Muscle of back (tissue), 11 donors: ENCODE results near the gene ZFYVE28. TPM values are rescaled to one million over a fixed set of nuclear protein-coding genes. Genes with fewer than 3 reads are reported as not detected.
A peak's percentile ranks its signal among the peaks of the same experiment; 100 is the strongest.
"Not testable (repeated sequence)": the region's sequence is repeated elsewhere in the genome, so short reads cannot be mapped to it uniquely, and the experiment has no call there.

Source experiments
- DNase-seq, 3 donors: peaks; one replicate each; pipeline versions ENCODE4 v3.0.0 to v3.0.0-alpha.2; 2013
- polyA plus RNA-seq, 10 donors: library from polyadenylated mRNA; unstranded; fragments of 120-200 nt; gene quantifications; one replicate each; pipeline ENCODE4 v1.2.1, GENCODE V29; 2013; ENCODE audit not compliant: insufficient read length in 10 of 10

ZFYVE28 gene
- polyA plus RNA-seq, 10 donors, result 0.67 to 3.4 (median 1.7) TPM

DNA sequence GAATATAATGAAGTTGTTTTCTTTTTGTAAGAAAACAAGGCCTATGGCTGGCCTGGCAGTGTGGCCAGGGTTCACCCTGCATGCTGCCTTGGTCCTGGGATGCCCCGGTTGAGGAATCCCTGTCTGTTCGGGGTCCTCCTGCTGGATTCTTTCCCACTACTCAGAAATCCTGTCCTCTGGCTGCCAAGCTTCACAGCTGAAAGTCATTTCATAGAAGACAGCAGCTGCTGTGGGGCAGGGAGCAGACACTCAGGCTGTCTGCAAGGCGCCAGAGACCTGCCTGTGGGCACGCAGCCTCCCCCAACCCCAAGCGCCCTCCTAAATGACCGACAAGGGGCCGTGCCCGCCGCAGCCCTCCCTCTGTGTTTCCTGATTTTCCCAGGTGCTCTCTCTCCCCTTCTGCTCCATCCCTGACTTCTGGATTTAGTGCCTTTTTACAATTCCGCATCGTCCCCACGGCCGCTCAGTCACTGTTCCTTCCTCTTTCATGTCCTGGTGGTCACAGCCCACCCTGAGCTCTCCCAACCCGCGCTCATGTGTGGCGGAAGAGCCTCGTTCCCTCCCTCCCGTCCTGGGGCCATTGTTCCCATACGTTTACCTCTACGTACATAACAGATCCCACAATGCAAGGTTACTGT, 27.5 kb downstream of the ZFYVE28 start:
- peak in 2 of 3 donors; percentile 58 to 75 for DNase-seq

DNA sequence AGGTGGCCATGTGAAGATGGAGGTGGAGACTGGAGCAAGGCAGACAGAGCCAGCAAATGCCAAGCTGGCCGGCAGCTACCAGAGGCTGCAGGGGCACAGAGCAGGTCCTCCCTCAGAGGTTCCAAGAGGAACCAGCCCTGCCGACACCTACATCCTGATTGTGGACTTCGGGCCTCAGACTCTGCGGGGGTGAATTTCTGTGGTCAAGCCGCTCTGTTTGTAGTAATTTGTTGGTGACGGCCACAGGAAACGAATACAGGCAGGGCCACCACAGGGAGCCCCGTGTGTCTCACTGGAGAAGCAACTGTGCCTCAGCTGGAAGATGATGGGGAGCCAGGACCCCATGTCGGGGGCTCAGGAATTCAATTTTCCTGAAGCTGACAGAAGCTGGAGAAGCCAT, 28.3 kb downstream of the ZFYVE28 start:
- DNase-seq, result no peak

DNA sequence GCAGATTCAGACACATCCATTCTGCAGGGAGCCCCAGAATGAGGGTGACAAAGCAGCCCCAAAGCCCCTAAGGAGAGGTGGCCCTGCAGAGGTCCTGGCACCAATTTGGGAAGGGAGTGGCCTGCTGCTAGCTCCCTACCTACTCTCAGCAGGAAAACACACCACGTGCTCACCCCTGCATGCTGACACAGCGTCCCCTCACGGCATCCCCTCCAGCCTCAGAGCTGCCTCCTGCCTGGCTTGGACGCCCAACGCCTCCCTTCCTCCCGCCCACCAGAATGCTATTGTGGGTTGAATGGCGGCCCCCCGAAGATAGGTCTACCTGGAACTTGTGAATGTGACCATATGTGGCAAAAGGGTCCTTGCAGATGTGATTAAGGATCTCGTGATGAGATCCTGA, 28.8 kb downstream of the ZFYVE28 start:
- DNase-seq, result no peak

DNA sequence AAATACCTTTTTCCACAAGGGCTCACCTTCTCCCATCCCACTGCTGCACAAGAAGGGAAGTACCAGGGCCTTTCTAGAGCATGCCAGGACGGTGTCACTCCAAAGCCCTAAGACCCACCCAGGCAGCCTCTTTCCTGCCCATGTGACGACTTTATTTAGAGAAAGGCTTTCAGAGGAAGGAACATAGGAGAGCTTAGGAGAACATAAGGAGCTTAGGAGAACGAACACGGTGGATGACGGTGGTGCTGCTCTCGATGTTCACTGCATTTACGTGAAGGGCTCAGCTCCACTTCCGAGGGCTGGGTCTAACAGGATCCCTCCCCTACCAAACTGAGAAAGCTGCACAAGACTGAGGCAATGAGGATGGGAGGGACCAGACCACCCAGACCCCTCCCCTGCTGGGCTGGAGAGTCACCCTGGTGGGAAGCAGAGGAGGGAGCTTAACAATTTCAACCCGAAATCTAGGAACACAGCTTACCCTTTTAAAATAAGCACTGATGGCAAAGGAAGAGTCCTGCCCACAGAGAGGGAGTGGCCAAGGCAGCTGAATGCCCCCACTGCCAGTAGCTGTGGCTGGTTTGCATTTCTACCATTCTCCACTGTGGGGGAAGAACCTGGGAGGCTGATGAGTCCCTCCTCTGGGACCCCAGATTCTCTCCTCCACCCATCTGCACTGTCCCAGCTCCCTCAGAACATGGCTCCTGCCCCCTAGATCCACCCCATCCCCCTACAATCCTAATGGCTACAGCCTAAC, 29.8 kb downstream of the ZFYVE28 start:
- peak in 1 of 3 donors; percentile 32 for DNase-seq

DNA sequence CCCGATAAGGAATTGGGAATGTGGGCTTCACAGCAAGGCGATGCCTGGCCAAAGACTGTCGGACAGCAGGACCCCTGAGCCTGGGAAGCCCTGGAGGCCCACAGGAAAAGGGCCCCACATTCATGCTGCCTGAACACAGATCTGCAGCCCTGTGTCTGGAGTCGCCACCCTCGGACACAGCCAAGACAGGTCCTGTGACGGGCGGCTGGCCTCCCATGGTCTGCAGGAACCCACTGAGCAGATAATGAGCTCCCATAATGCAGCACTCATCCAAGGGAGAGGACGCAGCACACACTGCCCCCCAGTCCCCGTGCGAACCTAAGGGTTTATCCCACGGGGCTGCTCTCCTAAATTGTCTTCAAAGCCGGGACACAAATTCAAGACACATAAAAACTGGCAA, 30.6 kb downstream of the ZFYVE28 start:
- DNase-seq, result no peak

DNA sequence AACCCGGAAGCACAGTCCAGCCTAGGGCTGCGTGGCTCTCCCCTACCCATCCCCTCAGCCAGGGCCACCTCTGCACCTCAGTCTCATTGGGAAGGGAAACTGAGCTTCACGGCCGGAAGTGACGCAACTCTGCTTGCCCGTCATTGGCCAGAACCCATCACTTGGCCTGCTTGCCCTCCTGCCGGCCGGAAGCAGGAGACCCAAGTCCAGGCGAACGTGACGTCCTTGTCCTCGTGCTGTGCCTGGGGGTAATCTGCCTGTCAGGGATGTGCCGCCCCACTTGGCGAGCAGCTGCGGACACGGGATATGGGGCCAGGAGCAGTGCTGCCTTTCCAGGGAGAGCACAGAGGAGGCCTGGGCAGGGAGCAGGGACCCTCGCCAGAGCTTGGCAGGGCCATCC, 31.2 kb downstream of the ZFYVE28 start:
- no peak for DNase-seq

DNA sequence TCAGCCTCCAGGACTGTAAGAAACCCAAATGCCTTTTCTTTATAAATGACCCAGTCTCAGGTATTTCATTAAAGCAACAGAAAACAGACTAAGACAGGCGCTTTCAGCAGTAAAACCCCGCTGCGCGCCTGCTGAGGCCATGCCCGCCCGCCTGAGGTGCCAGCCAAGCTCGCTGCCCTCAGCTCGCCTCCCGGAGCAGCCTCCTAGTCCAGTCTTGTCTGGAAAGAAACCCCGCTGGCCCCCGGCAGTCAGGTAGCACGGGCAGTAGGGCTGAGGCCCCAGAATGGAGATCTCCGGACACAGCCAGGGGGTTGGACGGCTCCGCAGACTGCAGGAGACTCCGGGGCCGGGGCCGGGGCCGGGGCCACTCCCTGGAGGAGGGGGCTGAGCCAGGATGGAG, 31.7 kb downstream of the ZFYVE28 start:
- no peak for DNase-seq

DNA sequence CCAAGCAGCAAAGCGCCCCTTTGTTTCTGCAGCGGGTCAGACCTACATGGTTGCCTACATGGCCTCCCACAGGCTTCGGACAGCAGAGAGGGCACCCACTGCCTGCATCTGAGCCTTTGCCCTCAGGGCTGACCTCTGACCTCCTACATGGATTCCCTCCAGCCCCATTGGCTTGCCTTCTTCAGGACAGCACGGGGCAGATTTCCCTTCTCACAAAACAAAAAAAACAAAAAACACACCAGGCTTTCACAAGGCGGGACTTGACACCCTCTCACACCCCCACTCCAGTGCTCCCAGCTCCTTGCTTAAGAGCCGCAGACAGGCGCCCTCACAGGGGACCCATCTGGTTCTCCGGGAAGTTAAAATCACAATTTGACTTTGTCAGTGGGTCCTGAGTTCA, 32.9 kb downstream of the ZFYVE28 start:
- DNase-seq, result no peak

DNA sequence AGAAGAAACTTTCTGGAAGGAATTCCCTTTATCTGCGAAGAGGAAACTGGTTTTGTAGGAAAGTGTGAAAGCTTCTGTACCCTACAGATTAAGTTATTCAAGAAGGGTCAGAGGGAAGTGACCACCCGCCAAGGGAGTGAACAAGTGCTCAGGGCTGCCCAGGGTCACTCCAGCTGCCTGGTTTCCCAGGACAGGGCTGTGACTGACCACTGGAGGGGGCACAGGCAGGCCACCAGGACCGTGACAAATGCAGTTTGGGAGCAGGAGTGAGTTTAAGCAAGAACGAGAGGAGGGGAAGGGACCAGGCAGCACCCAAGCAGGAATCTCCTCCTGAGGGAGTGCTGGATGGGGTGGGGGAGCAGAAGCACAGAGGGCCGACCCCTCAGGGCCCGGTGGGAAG, 34.2 kb downstream of the ZFYVE28 start:
- DNase-seq, result no peak

DNA sequence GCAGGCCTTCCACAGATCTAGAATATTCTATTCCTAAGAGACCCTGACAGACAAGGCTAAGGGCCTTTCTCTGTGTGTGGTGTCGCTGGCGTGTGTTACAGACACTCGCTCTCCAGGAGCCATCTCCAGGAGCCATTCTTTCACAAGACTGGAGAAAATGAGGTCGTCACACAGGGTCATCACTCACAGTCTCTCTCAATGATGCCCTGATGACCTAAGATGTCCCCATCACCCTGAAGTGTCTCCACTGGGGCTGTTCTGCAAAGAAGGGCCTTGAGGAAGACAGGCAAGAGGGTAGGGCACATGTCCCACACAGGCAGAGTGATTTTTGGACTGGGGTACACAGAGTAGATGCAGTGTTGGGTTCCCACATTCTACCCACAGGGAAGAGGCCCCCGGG, 34.7 kb downstream of the ZFYVE28 start:
- DNase-seq, result no peak

DNA sequence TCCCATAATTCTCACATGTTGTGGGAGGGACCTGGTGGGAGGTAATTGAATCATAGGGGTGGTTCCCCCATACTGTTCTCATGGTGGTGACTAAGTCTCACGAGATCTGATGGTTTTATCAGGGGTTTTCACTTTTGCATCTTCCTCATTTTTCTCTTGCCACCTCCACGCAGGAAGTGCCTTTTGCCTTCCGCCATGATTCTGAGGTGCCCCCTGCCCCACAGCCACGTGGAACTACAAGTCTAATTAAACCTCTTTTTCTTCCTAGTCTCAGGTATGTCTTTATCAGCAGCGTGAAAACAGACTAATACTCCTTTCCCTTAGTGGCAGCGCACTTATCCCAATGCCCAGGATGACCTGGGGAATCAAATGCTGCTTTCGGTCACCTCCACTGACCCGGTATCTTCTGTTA, 35.2 kb downstream of the ZFYVE28 start:
- DNase-seq, result not testable (repeated sequence)

DNA sequence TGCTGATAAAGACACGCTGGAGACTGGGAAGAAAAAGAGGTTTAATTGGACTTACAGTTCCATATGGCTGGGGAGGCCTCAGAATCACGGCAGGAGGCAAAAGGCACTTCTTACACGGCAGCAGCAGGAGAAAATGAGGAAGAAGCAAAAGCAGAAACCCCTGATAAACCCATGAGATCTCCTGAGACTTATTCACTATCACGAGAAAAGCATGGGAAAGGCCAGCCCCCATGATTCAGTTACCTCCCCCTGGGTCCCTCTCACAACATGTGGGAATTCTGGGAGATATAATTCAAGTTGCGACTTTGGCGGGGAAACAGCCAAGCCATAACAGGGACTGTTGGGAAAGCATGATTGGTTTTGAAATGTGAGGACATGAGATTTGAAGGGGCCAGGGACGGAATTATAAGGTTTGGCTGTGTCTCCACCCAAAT, 35.7 kb downstream of the ZFYVE28 start:
- not testable (repeated sequence) for DNase-seq

DNA sequence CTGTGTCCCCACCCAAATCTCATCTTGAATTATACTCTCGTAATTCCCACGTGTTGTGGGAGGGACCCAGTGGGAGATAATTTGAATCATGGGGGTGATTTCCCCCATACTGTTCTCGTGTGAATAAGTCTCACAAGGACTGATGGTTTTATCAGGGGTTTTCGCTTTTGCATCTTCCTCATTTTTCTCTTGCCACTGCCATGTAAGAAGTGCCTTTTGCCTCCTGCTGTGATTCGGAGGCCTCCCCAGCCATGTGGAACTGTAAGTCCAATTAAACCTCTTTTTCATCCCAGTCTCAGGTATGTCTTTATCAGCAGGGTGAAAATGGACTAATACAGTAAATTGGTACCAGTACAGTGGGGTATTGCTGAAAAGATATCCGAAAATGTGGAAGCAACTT, 37.9 kb downstream of the ZFYVE28 start:
- DNase-seq, result not testable (repeated sequence)

DNA sequence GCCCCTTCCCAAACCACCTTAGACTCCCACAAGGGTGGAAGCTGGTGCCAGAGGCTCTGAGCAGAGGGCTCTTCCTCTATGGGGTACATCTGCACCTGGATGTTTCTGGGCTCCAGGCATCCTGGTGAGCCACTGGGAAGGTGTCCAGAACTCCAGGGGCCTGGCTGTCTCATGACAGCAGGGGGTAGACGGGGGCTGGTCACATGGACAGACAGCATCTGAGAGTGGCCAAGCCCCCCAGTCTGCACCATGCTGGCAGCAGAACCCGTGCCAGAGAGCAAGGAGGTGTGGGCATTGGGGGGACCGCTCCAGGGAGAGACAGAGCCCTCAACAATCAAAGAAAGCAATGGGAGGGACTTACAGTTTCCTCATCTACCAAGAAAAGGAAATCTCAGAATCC, 39.5 kb downstream of the ZFYVE28 start:
- DNase-seq, result no peak

DNA sequence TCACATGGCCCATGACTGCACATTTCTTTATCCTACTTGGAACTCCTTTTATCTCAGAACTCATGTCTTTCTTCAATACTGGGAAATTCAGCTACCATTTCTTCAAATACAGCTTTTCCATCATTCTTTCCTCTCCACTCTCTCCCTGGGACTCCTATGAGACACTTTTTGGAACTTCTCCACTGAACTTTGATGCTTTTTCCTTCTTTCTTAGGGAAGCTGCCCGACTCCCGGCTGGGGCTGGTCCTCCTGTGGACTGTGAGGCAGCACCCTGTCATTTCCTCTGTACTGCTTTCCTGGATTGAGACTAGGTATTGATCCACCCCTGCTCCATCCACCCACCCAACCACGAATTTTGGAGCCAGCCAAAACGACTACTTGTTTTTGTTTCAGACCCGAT, 40.0 kb downstream of the ZFYVE28 start:
- no peak for DNase-seq

DNA sequence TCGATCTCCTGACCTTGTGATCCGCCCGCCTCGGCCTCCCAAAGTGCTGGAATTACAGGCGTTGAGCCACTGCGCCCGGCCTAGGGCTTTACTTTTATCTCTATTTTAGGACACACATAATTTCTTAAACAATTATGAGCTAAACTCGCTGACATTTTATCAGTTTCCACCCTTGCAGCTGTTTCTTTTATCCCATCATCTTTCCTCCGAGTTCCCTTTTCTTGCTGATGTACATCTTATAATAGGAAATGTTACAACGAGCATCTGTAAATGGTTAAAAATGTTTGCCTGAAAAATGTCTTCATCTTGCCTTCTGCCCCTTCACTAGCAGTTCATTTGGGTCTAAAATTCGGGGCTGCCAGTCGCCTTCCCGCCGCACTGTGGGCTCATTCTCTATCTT, 41.2 kb downstream of the ZFYVE28 start:
- DNase-seq, result no peak

DNA sequence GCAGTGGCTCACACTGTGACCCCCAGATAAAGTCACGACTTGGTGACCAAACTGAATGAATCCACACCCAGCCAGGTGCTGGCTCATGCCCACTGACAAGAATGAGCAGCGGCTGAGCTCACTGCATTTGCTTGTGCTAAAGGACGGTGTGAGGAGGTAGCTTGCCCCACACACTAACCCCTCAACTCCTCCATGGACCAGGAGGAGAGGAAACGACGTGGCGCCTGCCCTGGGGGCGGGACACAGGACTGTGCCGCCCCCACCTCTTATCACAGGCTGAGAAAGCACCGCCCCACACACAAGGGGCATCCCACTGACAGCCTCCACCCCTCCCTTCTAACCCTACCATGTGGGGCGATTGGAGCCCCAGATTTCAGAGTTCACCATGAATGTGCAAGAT, 43.0 kb downstream of the ZFYVE28 start:
- no peak for DNase-seq

DNA sequence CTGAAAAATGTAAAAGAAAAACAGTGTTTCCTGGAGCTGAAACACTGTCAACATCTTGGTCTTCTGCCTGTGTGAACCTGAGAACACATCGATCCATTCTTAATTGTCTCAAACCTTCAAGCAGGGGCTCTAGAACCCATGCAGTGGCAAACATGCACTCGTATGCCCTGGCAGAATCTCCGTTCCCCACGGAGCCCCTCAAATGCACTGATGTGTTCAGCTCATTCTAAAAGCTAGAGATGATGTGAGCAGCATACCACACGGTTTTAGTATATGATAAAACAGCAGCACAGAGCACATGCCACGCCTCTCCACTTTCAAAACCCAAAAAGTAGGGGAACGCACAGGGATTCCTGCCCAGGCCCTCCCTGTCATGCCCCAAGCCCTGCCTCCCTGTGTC, 44.9 kb downstream of the ZFYVE28 start:
- DNase-seq, result no peak

DNA sequence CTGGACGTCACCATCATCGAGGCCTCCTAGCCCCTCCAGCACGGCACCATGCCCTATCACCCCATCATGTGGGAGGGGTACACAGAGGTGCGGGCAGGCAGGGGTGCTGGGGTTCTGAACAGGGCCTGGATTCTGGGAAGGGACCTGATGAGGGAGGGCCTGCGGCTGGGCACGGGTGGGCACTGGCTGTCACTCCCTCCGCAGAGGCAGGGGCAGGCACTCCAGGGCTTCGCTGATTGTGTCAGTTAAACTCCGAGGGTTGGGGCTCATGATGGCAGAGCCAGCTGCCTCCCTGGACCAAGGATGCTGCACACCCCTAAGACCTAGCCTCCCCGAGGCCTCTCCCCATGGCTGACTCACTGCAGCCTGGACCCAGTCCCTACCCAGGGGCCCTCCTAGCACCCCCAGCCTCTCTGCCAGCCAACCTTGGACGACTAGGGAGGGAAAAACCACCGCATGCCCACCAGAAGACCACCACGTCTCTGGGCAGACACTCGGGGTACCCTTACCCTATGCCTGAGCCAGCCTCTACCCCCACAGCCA, 45.9 kb downstream of the ZFYVE28 start:
- no peak for DNase-seq

DNA sequence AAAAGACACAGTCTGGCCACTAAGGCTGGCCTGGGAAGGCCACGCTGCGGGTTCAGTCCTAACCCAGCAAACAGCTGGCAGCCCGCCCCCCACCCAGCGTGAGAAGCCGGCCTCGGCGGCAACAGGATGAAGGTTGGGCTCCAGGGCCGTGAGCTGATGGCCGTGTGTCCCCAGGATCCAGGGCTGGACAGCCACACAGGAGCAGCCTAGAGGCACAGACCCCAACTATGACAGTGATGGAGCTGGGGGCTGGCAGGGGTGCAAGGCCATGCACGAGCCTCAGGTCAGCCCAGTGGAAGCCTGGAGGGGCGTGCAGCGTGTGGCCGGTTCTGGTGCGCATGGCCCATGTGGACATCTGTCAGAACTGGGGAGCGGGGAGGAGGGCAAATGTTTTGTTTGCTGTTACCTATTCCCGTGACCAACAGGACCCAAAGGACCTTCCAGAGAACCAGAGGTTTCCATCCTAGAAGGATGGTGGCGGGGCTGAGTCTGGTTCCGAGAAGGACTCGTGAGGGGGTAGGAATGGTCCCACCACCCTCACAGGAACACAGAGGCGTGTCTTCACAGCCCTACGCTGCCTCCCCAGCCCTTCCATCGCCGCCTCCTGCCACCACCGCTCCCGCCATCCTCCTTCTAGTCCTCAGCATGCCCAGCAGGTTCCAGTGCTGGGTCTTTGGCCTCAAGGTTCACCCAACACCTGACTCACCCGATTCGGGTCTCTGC, 46.5 kb downstream of the ZFYVE28 start:
- DNase-seq, result no peak

DNA sequence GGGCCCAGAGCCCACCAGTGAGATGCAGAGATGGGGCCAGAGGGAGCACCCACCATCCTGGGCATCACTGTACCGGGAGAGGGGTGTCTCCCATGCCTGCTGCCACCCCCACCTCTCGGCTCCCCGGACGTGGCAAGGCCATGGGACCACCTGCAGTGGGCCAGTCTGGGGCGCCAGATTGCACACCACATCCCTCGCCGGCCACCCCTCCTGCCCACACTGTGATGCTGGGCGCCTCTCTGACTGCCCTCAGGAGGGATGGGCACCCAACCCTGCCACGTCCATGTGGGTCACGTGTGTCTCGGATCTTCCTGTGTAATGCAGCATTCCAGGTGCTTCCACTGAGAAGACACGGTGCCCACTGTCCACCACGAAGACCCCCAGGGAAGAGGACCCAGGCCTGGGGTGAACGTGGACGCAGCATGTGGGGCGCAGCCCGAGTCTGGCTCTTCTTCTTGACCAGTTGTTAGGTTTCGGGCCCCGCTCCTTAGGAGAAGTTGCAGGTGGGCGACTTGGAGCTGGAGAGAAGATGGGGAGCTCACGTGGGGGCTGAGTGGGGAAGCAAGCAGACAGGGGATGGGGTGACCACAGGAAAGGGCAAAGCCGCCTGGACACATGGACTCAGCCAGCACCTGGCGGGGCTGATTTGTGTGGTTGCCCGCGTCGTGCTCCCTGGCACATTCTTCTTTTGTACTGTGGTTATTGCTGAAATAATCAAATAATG, 47.7 kb downstream of the ZFYVE28 start:
- no peak for DNase-seq
